PFSK-1 (cell line): ENCODE measurements around the gene SLC6A9.

ENCODE experiments used
- FOXP2 ChIP-seq: optimal IDR thresholded peaks from 2 replicates; pipeline ENCODE3; 2011; ENCODE audit warnings: borderline replicate concordance, control low read depth, inconsistent platforms; ENCODE audit not compliant: insufficient read depth; ENCODE audit errors: extremely low read length, extremely low read depth
- POLR2AphosphoS5 ChIP-seq: IDR thresholded peaks from 2 replicates; pipeline ENCODE4 v1.6.1; 2012; ENCODE audit warnings: low read depth, mild to moderate bottlenecking, control low read depth, low read length, moderate library complexity
- REST ChIP-seq, 2 experiments: IDR thresholded peaks; 2 replicates each; pipeline versions ENCODE4 v1.6.1 to v1.8.0; 2011 to 2012; ENCODE audit warnings: low read depth in 2 of 2, low read length in 2 of 2, control low read depth in 1 of 2, inconsistent platforms in 1 of 2, mild to moderate bottlenecking in 1 of 2, moderate library complexity in 1 of 2; ENCODE audit not compliant: insufficient read depth in 1 of 2
- SIN3A ChIP-seq: IDR thresholded peaks from 2 replicates; pipeline ENCODE4 v1.6.1; 2012; ENCODE audit warnings: mild to moderate bottlenecking, low read length, moderate library complexity, borderline replicate concordance; ENCODE audit not compliant: insufficient read depth
- TAF1 ChIP-seq: IDR thresholded peaks from 2 replicates; pipeline ENCODE4 v1.6.1; 2012; ENCODE audit warnings: low read length, control low read depth, borderline replicate concordance; ENCODE audit not compliant: insufficient read depth

SLC6A9 gene

GRCh38 chr1:44049839-44050238, 18.6 kb upstream of the SLC6A9 start:
- no peak for TF ChIP-seq SIN3A
- no peak for TF ChIP-seq TAF1
- TF ChIP-seq POLR2AphosphoS5: no peak
- no peak for TF ChIP-seq FOXP2
- no peak for TF ChIP-seq REST (IDR thresholded peaks at IDR 0.05; ENCODE audit: insufficient read depth in 1 of 2, low read depth in 2 of 2, low read length in 2 of 2)

- TF ChIP-seq POLR2AphosphoS5 (no peak), SIN3A (no peak)
Observed at GRCh38 chr1:44048532-44049215, 17.4 kb upstream of the SLC6A9 start.

- TF ChIP-seq POLR2AphosphoS5 (no peak), TAF1 (no peak), REST (IDR thresholded peaks at IDR 0.05; ENCODE audit: insufficient read depth in 1 of 2, low read depth in 2 of 2, low read length in 2 of 2) (no peak), SIN3A (no peak), FOXP2 (no peak)
Observed at GRCh38 chr1:44047131-44047530, 15.9 kb upstream of the SLC6A9 start.

GRCh38 chr1:44045064-44045463, 13.8 kb upstream of the SLC6A9 start:
- TF ChIP-seq REST (IDR thresholded peaks at IDR 0.05; ENCODE audit: insufficient read depth in 1 of 2, low read depth in 2 of 2, low read length in 2 of 2): no peak
- no peak for TF ChIP-seq POLR2AphosphoS5
- TF ChIP-seq FOXP2: no peak
- no peak for TF ChIP-seq TAF1
- no peak for TF ChIP-seq SIN3A

- TF ChIP-seq REST (IDR thresholded peaks at IDR 0.05; ENCODE audit: insufficient read depth in 1 of 2, low read depth in 2 of 2, low read length in 2 of 2) (no peak), FOXP2 (no peak), SIN3A (no peak), POLR2AphosphoS5 (no peak), TAF1 (no peak)
Observed at GRCh38 chr1:44044071-44044801, 13.0 kb upstream of the SLC6A9 start.
